ENCODE results near the gene BMP15. TPM values are rescaled to one million over a fixed set of nuclear protein-coding genes. Genes with fewer than 3 reads are reported as not detected.
A peak's percentile ranks its signal among the peaks of the same experiment; 100 is the strongest.

The BMP15 gene
- total RNA-seq = not detected in 3 replicates

- no peak for TF ChIP-seq CTCF (IDR thresholded peaks at IDR 0.05; ENCODE audit: unreplicated experiment)
- H3K4me1 Mint-ChIP-seq = no peaks in the 10 kb centered on the region
- DNase-seq (ENCODE audit: low spot score in 2 of 2, unreplicated experiment in 2 of 2) = no peak
- H3K4me3 Mint-ChIP-seq = no peak within 1 kb of the TSS
- no peaks in the 10 kb centered on the region for H3K36me3 Mint-ChIP-seq
- H3K27ac Mint-ChIP-seq = no peak within 1 kb of the TSS
- H3K9me3 Mint-ChIP-seq = peaks cover 15% of the 10 kb centered on the region
- H3K27me3 Mint-ChIP-seq (ENCODE audit: low read depth) = no peaks in the 10 kb centered on the region
Measured at GRCh38 chrX:50910685-50911176, at the start of gene BMP15. Gene BMP15, plus strand, starts transcription at chrX:50910735. Its CDS starts 49 bp downstream, at chrX:50910784.

GRCh38 chrX:50863471-50863870, 47.1 kb upstream of the BMP15 start:
- no peak overlapping the region for H3K4me3 Mint-ChIP-seq
- TF ChIP-seq CTCF (IDR thresholded peaks at IDR 0.05; ENCODE audit: unreplicated experiment) = no peak
- peaks cover 25% of the 10 kb centered on the region for H3K9me3 Mint-ChIP-seq
- H3K36me3 Mint-ChIP-seq = no peaks in the 10 kb centered on the region
- peaks cover 9% of the 10 kb centered on the region for H3K4me1 Mint-ChIP-seq
- DNase-seq (ENCODE audit: low spot score in 2 of 2, unreplicated experiment in 2 of 2) = no peak
- H3K27me3 Mint-ChIP-seq (ENCODE audit: low read depth) = no peaks in the 10 kb centered on the region
- no peak overlapping the region for H3K27ac Mint-ChIP-seq

- Mint-ChIP-seq H3K27me3 (ENCODE audit: low read depth) (no peaks in the 10 kb centered on the region), H3K9me3 (peaks cover 20% of the 10 kb centered on the region), H3K36me3 (no peaks in the 10 kb centered on the region), H3K4me1 (peaks cover 10% of the 10 kb centered on the region), H3K27ac (peak overlapping the region; percentile 60), H3K4me3 (no peak overlapping the region)
- TF ChIP-seq CTCF (IDR thresholded peaks at IDR 0.05; ENCODE audit: unreplicated experiment) = no peak
- no peak for DNase-seq (ENCODE audit: low spot score in 2 of 2, unreplicated experiment in 2 of 2)
Measured at GRCh38 chrX:50865311-50865710, 45.2 kb upstream of the BMP15 start.

GRCh38 chrX:50871922-50872453, 38.5 kb upstream of the BMP15 start:
- no peak for TF ChIP-seq CTCF (IDR thresholded peaks at IDR 0.05; ENCODE audit: unreplicated experiment)
- Mint-ChIP-seq H3K4me1 (peaks cover 13% of the 10 kb centered on the region), H3K4me3 (no peak overlapping the region), H3K36me3 (no peaks in the 10 kb centered on the region), H3K27ac (peak overlapping the region; percentile 83), H3K27me3 (ENCODE audit: low read depth) (no peaks in the 10 kb centered on the region), H3K9me3 (peaks cover 14% of the 10 kb centered on the region)
- DNase-seq (ENCODE audit: low spot score in 2 of 2, unreplicated experiment in 2 of 2) = no peak

- no peak for TF ChIP-seq CTCF (IDR thresholded peaks at IDR 0.05; ENCODE audit: unreplicated experiment)
- H3K27ac Mint-ChIP-seq = no peak overlapping the region
Measured at GRCh38 chrX:50874876-50875275, 35.7 kb upstream of the BMP15 start.

More at GRCh38 chrX:50874876-50875275, 35.7 kb upstream of the BMP15 start:
- H3K9me3 Mint-ChIP-seq = peaks cover 19% of the 10 kb centered on the region
- peaks cover 11% of the 10 kb centered on the region for H3K4me1 Mint-ChIP-seq
- no peaks in the 10 kb centered on the region for H3K27me3 Mint-ChIP-seq (ENCODE audit: low read depth)
- no peak overlapping the region for H3K4me3 Mint-ChIP-seq
- DNase-seq (ENCODE audit: low spot score in 2 of 2, unreplicated experiment in 2 of 2) = no peak
- H3K36me3 Mint-ChIP-seq = no peaks in the 10 kb centered on the region

Data from mesothelial cell of epicardium (in vitro differentiated cells).